ENCODE data around the gene SMCP.

DNA sequence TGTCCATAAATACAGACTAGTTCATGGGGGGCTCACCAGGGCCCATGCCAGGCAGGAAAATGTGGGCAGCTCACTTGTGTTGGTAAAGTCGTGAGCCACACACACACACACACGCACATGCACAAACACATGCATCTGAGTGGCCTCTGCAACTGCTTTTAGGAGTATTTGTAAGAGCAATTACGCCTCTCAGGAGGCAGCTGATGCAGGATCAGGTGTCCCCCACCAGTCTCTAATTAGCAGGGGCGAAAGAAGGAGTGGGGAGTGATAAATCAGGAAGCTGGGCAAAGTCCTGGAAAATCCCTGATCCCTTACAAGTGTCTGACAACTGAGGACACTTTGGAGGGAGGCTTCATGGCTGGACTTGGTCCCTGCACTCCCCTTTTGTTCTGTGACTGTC lies 24.5 kb downstream of the SMCP start:
- TF ChIP-seq, protein P1, sequence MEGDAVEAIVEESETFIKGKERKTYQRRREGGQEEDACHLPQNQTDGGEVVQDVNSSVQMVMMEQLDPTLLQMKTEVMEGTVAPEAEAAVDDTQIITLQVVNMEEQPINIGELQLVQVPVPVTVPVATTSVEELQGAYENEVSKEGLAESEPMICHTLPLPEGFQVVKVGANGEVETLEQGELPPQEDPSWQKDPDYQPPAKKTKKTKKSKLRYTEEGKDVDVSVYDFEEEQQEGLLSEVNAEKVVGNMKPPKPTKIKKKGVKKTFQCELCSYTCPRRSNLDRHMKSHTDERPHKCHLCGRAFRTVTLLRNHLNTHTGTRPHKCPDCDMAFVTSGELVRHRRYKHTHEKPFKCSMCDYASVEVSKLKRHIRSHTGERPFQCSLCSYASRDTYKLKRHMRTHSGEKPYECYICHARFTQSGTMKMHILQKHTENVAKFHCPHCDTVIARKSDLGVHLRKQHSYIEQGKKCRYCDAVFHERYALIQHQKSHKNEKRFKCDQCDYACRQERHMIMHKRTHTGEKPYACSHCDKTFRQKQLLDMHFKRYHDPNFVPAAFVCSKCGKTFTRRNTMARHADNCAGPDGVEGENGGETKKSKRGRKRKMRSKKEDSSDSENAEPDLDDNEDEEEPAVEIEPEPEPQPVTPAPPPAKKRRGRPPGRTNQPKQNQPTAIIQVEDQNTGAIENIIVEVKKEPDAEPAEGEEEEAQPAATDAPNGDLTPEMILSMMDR (IDR thresholded peaks at IDR 0.05; ENCODE audit: low read depth, low read length): no peak
- no peak for TF ChIP-seq EZH2phosphoT487 (IDR thresholded peaks at IDR 0.05; ENCODE audit: low read depth)
